Thyroid gland (tissue), 4 donors: ENCODE data around the gene TRMT2A. TPM values are rescaled to one million over a fixed set of nuclear protein-coding genes. Genes with fewer than 3 reads are reported as not detected.

Experiments
- DNase-seq, 2 donors: peaks; one replicate each; pipeline ENCODE4 v3.0.0-alpha.2; 2019
- H3K27ac ChIP-seq, 3 donors: fragments of 200-600 bp; sonication (generic); 1 replicate in 2 of 3; 2 replicates in 1 of 3; pipeline ENCODE4 v1.5.1; 2016 to 2019; ENCODE audit warnings: mild to moderate bottlenecking in 1 of 3, moderate library complexity in 1 of 3
- H3K27me3 ChIP-seq: fragments of 200-600 bp; sonication (generic); one replicate; pipeline ENCODE4 v1.5.1; 2019
- H3K36me3 ChIP-seq, 2 donors: fragments of 200-600 bp; sonication (generic); one replicate each; pipeline ENCODE4 v1.5.1; 2016 to 2019
- H3K4me1 ChIP-seq, 2 donors: fragments of 200-600 bp; sonication (generic); one replicate each; pipeline ENCODE4 v1.5.1; 2017 to 2019
- H3K4me3 ChIP-seq, 3 donors: fragments of 200-600 bp; sonication (generic); replicated peaks in 1 of 3; 1 replicate in 2 of 3; 2 replicates in 1 of 3; pipeline ENCODE4 v1.5.1; 2016; ENCODE audit warnings: mild to moderate bottlenecking in 1 of 3
- H3K9me3 ChIP-seq: fragments of 200-600 bp; sonication (generic); one replicate; pipeline ENCODE4 v1.5.1; 2017
- CTCF ChIP-seq, 6 experiments: fragments of 200-600 bp in 3 of 6; fragments of 450-650 bp in 3 of 6; sonication (generic) in 3 of 6; IDR thresholded peaks; one replicate each; pipeline ENCODE4 v1.5.1; 2016 to 2019; ENCODE audit warnings: antibody characterized with exemption in 6 of 6, mild to moderate bottlenecking in 2 of 6, inconsistent platforms in 1 of 6, moderate library complexity in 1 of 6
- POLR2A ChIP-seq, 2 donors: fragments of 450-650 bp; IDR thresholded peaks; one replicate each; pipeline ENCODE4 v1.6.1; 2017; ENCODE audit warnings: antibody characterized with exemption in 2 of 2, mild to moderate bottlenecking in 2 of 2, moderate library complexity in 1 of 2
- WGBS, 2 donors: methylation state at CpG; one replicate each; pipeline ENCODE4 v1.1.5; 2017; 5-methylcytosine and 5-hydroxymethylcytosine counted together
- intact Hi-C: fragments of 100-400 bp; cut with DNase I; formaldehyde crosslinking; loops from one replicate; pipeline ENCODE4 v1.15.1; 2023
- total RNA-seq, 4 donors: library from RNA; depleted of rRNA; stranded (reverse); fragments of >200 nt; gene quantifications; one replicate each; pipeline ENCODE4 v1.2.3, GENCODE V29; 2016

The TRMT2A gene
- total RNA-seq, 4 donors from 2014 or later, result 36.9 to 65.5 (median 53.3) TPM

- H3K36me3 ChIP-seq, result peaks cover 9 to 20% of the 10 kb centered on the region in 2 donors
- WGBS, 2 donors, result 91 to 99% methylated on average over 12 to 15 of the region's 15 CpGs
- peaks cover 2 to 6% of the 10 kb centered on the region in 2 donors for H3K4me1 ChIP-seq
- no peaks in the 10 kb centered on the region for H3K27me3 ChIP-seq
- TF ChIP-seq POLR2A (IDR thresholded peaks at IDR 0.05), result no peak
- TF ChIP-seq CTCF (IDR thresholded peaks at IDR 0.05), result no peak
- H3K9me3 ChIP-seq, result no peaks in the 10 kb centered on the region
- intact Hi-C loops, result loop anchor here (10.0 kb wide), 1 partner anchor 153 kb away; no protein-coding TSS in a partner anchor
- no peak overlapping the region for H3K4me3 ChIP-seq
- DNase-seq, result no peak
- no peak overlapping the region for H3K27ac ChIP-seq
These were observed 10.4 kb upstream of the TRMT2A start for GRCh38 chr22:20127318-20127868.

GRCh38 chr22:20126284-20127029 is 9.4 kb upstream of the TRMT2A start:
- WGBS, 2 donors, result 86 to 90% methylated on average over 14 to 17 of the region's 19 CpGs
- intact Hi-C loops, result loop anchor here (10.0 kb wide), 1 partner anchor 152 kb away; no protein-coding TSS in a partner anchor

GRCh38 chr22:20125201-20126174 is 8.5 kb upstream of the TRMT2A start:
- Histone ChIP-seq H3K27me3 (no peaks in the 10 kb centered on the region), H3K4me3 (no peak overlapping the region), H3K27ac (no peak overlapping the region), H3K4me1 (peaks cover 0 to 2% of the 10 kb centered on the region in 2 donors), H3K36me3 (peaks cover 13 to 34% of the 10 kb centered on the region in 2 donors), H3K9me3 (no peaks in the 10 kb centered on the region)
- 94 to 96% methylated on average over 24 to 31 of the region's 32 CpGs for WGBS, 2 donors
- no peak for DNase-seq
- no peak for TF ChIP-seq CTCF (IDR thresholded peaks at IDR 0.05)
- TF ChIP-seq POLR2A (IDR thresholded peaks at IDR 0.05), result no peak
- intact Hi-C loops, result loop anchor here (10.0 kb wide), 1 partner anchor 151 kb away; no protein-coding TSS in a partner anchor

More at GRCh38 chr22:20126284-20127029, 9.4 kb upstream of the TRMT2A start:
- Histone ChIP-seq H3K27ac (no peak overlapping the region), H3K36me3 (peaks cover 9 to 25% of the 10 kb centered on the region in 2 donors), H3K27me3 (no peaks in the 10 kb centered on the region), H3K4me1 (peaks cover 0 to 6% of the 10 kb centered on the region in 2 donors), H3K9me3 (no peaks in the 10 kb centered on the region), H3K4me3 (no peak overlapping the region)
- no peak for DNase-seq
- TF ChIP-seq POLR2A (IDR thresholded peaks at IDR 0.05), result no peak
- no peak for TF ChIP-seq CTCF (IDR thresholded peaks at IDR 0.05)

GRCh38 chr22:20124083-20124787 is 7.2 kb upstream of the TRMT2A start:
- no peak for DNase-seq
- no peaks in the 10 kb centered on the region for H3K27me3 ChIP-seq
- intact Hi-C loops, result loop anchor here (10.0 kb wide), 1 partner anchor 149 kb away; no protein-coding TSS in a partner anchor
- peaks cover 17 to 44% of the 10 kb centered on the region in 2 donors for H3K36me3 ChIP-seq
- WGBS, 2 donors, result 92 to 93% methylated on average over 9 of the region's 11 CpGs
- TF ChIP-seq CTCF (IDR thresholded peaks at IDR 0.05) (no peak), POLR2A (IDR thresholded peaks at IDR 0.05) (no peak)
- no peaks in the 10 kb centered on the region for H3K4me1 ChIP-seq
- H3K4me3 ChIP-seq, result no peak overlapping the region
- H3K27ac ChIP-seq, result no peak overlapping the region
- H3K9me3 ChIP-seq, result no peaks in the 10 kb centered on the region
